ENCODE data around the gene AGR2.

Gene AGR2

DNA sequence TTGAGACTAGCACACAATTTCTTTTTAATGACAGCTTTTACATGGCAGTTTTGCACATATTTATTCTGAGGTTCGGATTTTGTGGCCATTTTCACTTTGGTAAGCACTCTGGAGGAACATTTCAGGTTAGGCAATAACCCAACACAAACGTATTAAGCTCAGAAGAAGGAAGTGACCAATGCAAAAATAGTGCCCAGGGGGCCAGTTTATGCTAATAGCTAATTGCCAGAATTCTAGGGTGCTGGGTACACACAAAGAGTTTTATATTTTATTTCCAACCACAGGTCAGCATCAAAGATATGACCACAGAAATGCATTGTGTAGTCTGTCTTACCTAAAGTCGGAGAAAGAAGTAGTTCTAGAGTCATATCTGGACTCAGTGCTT is 8.4 kb upstream of the AGR2 start:
- in situ Hi-C loops (cut with MboI; ENCODE audit: low sequenced_read_pairs): no loop called here

DNA sequence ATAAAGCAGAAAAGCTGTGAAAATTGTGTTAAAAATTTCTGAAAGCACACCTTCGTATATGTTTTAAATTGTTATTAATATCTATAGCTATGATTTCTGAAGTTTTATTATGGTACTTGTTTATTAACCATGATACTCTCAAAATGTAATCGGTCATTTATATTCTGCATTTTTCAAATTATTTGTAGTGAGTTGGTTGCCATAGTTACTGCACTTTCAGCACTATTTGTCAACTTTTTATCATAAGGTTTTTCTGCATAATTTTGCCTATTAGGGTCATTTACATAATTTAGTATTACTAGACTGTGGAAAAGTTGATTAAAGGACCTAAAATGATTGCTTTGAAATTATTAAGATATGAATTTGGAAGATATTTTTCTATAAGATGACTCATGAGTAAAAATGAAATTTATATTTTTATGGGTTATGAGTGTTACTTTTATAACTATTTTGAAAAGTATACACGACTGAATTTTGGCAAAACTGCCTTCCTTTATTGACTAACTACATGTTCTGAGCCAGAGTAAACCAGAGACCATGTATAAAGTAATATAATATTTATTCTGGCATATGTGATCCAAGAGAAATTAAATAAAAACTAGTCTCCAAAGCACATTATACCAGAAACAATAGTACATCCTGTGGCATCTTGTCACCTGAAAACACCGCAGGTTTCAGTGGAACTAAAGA is 7.9 kb upstream of the AGR2 start:
- in situ Hi-C loops (cut with MboI; ENCODE audit: low sequenced_read_pairs): no loop called here

GRCh38 chr7:16811551-16811950 is 6.8 kb upstream of the AGR2 start:
- in situ Hi-C loops (cut with MboI; ENCODE audit: low sequenced_read_pairs): no loop called here

DNA sequence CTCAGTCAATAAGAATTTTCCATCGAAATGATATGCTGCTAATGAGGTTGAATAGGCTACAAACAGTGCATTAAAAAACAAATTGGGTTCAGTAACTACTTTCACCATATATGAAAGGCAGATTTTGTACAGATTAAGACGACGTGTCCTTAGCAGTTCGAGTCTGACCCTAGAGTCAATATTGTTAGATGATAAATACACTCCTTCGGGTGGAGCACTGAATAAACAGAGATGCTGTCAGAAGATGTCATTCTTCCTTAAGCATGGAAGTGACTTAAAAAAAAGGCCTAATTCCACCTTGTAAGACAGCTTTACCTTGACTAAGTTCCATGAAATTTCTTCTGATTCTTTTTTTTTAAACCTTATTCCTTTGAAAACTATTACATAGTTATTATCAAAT is 5.8 kb upstream of the AGR2 start:
- in situ Hi-C loops (cut with MboI; ENCODE audit: low sequenced_read_pairs): no loop called here

- in situ Hi-C loops (cut with MboI; ENCODE audit: low sequenced_read_pairs): no loop called here
Measured at GRCh38 chr7:16810112-16810511, 5.3 kb upstream of the AGR2 start.

DNA sequence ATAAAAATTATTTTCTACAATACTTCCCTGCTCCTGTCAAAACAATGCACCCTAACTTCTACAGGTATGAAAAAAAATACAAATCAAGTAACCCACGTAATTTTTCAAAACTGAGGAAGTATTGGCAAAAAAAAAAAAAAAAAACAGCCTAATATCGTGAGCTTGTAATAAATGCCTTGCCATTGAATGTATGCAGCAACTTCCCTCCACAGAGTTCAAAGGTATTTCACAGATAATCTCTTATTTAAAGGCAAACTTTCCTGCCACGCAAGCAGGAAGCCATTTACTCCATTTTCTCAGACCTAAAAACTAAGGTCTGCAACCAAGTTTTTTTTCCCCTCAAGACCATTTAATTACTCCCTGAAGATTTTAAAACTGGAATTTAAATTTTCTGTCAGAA is 642 bp upstream of the AGR2 start:
- in situ Hi-C loops (cut with MboI; ENCODE audit: low sequenced_read_pairs): no loop called here

DNA sequence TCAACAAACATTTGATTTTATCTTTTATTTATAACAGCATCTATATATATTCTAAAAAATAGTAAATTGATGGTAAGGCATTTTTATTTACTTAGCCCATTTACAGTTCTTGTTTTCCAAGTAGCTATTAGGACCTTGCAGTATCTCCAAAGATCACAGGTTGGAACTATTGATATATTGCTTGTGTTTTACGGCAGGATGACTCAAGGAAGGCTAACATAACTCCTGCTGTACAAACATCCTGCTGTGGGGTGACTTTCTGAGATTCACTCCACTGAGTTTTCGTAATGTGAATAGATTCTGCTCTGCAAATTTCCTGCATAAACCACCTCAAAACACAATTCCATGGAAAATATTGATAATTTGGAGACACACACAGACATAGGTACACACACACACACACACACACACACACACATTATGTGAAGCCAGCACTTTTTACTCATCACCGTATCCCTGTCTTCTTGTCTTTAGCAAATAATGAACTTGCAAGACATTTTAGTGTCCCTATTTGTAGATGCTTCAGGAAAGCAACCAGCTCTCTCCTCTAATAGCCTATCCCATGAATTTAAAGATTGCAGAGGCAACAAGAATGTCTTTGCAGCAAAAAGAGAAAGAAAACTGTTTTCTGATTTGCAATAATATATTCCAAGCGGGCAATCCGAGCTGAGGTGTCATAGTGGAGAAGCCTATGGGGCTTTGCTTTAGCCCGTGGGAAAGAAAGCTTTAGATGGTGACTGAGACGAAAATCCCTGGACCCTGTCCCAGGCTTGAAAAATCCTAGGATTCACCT is 722 bp downstream of the AGR2 start:
- in situ Hi-C loops (cut with MboI; ENCODE audit: low sequenced_read_pairs): no loop called here

DNA sequence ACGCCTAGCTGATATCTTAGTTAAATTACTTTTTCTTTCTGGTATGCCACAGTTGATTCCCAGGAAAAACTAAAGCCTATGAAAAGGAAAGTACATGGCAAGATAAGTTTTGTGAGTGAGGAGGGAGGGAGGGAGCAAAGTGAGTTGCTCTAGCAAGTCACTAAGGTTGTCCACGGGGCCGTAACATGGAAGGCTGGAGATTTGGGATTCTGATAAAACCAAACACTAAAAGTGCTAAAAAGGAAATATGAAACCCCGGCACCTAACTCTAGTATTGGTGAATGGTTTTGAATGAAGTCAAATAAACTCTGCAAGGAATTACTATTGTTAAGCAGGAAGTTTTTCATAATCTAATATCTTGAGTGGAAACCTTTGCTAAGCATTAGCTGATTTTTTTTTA is 1.7 kb downstream of the AGR2 start:
- in situ Hi-C loops (cut with MboI; ENCODE audit: low sequenced_read_pairs): no loop called here

DNA sequence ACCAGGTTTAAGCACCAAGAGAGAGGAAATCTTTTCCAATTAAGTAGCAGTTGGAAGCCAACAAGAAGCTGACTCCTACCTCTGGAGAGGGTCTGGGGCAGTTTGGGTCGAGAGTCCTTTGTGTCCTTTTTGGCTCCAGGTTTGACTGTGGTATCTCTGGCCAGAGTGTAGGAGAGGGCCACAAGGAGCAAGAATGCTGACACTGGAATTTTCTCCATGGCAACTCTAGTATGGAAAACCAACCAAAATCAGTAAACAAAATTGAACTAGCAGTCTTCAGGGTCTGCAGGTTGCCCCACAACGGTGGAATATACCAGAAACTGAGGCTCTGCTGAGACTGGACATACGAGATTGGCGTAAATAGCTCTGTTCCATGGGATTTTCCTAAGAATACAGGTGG is 3.2 kb downstream of the AGR2 start:
- in situ Hi-C loops (cut with MboI; ENCODE audit: low sequenced_read_pairs): no loop called here

GRCh38 chr7:16801111-16801542 is 3.7 kb downstream of the AGR2 start:
- in situ Hi-C loops (cut with MboI; ENCODE audit: low sequenced_read_pairs): no loop called here

DNA sequence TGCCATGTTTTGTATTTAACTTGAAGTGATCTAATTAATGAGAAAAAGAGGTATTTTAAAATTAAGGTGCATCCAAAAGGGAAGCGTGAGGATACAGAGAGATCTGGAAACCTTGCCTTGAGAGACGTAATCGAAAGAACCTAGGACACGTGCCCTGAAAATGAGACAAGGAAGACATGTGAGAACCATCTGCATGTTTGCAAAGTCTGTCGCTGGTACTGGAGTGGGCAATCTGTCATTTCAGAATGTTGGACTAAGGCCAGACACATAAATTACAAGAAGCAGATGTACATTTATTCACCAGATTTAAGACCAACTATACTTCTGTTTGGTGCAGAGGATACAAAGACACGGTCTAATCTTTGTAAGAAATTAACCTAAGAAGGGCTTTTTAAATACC is 9.2 kb downstream of the AGR2 start:
- in situ Hi-C loops (cut with MboI; ENCODE audit: low sequenced_read_pairs): no loop called here

DNA sequence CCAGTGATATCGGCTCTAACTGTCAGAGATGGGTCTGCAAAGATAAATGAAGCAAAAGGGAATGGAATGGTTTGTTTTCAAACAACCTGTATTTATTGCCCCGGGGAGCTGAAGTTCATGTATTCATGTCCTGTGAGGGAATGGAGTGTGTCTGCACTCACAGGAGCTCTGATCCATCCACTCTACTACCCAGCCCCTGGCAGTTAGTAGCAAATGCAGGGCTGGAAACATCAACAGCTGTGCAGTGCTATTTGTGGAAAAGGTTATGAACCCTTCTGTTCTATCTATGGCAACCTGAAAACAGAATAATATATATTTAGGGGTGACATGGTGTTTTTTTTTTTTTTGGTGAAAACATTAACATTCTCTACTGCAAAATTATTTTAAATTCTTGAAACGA is 9.8 kb downstream of the AGR2 start:
- in situ Hi-C loops (cut with MboI; ENCODE audit: low sequenced_read_pairs): no loop called here

DNA sequence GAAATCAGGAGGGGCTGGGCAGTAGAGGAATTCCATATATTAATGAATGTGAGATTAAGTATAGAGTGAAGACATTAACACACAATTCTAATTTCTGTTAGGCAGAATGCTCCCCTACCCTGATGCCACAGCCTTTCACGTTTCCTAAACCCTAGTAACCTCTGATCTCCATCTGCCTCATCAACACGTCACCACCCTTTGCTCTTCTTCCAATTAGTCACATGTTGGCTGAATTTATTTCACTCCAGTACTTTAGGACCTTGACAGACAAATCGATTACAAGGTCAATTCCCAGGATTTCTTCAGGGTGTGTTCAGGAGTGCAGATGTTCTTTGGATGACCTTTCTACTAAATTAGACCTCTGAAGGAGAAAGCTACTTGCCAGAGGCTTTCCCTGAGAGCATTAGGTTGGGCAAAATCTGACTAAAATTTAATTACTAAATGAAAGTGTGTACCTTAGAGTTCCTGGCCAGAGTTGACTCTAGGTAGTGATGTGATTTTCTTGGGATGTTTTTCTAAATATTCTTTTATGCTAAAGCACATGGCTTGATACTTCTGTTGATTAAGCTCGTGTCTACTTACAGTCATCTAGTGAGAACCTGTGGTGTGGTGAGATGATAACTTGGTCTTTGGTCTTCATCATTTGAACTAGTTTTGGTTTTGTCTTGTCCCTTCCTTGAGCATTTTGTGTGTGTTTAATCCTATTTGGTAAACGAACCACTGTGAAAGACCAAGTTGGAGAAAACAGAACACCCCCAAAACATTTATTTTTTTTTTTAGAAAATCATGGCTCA is 12.7 kb downstream of the AGR2 start:
- in situ Hi-C loops (cut with MboI; ENCODE audit: low sequenced_read_pairs): no loop called here

- in situ Hi-C loops (cut with MboI; ENCODE audit: low sequenced_read_pairs): no loop called here
Measured at GRCh38 chr7:16791071-16791470, 13.7 kb downstream of the AGR2 start.

DNA sequence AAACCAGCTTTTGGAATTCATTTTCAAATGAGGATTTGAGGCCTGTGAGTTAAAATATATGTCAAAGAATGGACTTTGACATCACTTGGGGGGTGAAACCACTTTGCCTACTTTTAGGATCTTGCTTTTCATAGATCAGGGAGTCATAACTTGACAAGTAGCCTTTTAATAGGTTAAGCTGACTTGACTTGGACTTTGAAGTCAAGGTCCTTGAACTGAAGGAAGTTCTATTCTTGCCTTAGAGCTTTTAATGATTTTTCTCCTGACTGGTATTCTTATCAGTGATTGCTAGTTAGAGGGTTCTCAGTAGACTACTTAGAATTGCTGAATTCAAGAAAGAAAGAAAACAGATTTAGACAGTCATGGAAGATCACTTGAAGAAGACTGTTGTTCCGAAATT is 17.7 kb downstream of the AGR2 start:
- in situ Hi-C loops (cut with MboI; ENCODE audit: low sequenced_read_pairs): no loop called here

DNA sequence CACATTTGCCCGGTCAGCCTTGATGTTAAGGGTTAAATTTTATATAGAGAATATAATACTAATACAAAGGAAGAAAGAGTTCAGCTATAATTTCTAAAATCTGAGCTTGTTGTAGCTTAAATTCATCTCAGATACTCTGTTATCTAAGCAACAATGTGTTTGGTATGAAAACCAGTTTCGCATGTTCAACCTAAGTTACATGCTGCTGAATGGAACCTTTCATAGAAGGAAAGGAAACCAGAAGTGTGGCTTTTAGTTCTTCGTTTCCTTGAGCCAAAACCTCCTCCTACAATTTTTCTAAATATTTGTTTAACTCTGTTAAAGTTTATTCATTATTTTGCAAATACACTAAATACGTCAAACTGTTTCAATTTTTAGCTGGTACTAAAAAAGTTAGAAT is 18.5 kb downstream of the AGR2 start:
- in situ Hi-C loops (cut with MboI; ENCODE audit: low sequenced_read_pairs): no loop called here

GRCh38 chr7:16785846-16786245 is 19.0 kb downstream of the AGR2 start:
- in situ Hi-C loops (cut with MboI; ENCODE audit: low sequenced_read_pairs): no loop called here

- in situ Hi-C loops (cut with MboI; ENCODE audit: low sequenced_read_pairs): no loop called here
Measured at GRCh38 chr7:16785321-16785720, 19.5 kb downstream of the AGR2 start.

DNA sequence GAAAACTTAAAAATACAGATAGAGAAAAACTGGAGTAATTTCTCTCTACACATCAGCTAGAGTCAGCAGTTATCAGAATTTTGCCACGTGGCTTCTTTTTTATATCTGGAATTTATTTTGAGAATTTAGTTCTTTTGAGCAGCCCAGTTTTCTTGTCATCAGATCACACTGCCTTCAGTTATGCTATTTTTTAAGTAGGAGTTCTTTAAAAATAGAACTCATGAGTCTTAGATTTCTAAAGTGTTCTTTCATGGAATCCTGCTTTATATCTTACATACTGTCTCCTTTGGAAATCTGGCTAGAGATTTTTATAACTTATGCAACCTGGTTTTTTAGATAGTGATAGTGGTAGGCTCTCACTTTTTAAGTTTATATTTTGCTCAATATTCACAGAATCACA is 24.2 kb downstream of the AGR2 start:
- in situ Hi-C loops (cut with MboI; ENCODE audit: low sequenced_read_pairs): no loop called here

DNA sequence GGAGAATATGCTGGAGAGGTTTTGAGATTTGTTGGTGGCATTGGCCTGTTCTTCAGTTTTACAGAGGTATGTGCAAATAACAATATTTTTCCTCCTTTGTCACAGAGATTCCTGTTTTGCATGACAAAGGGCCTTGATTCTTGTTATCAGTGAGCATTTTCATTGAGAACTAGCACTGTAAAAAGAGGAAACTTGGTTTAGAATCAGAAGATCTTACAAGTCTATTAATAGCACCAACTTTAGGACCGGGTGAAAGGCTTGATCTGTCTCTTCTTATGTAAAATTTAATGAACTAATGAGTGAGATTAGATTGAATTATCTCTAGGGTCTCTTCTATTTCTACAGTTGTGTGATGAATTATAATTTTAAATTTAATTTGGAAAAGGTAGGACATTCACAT is 25.7 kb downstream of the AGR2 start:
- in situ Hi-C loops (cut with MboI; ENCODE audit: low sequenced_read_pairs): no loop called here

- in situ Hi-C loops (cut with MboI; ENCODE audit: low sequenced_read_pairs): no loop called here
Measured at GRCh38 chr7:16778476-16778875, 26.3 kb downstream of the AGR2 start.

GRCh38 chr7:16776053-16776452 is 28.7 kb downstream of the AGR2 start:
- in situ Hi-C loops (cut with MboI; ENCODE audit: low sequenced_read_pairs): no loop called here

Data from HL-60/S4 treated with retinoic acid at 250 ng/mL for 4 days and 3 days (cell line).